GM12878 (cell line): ENCODE data around the gene RBM4. TPM values are rescaled to one million over a fixed set of nuclear protein-coding genes. Genes with fewer than 3 reads are reported as not detected.

Source experiments
- ATAC-seq: fragments of 200-7000 bp; cut with Tn5 transposase; 3 replicates; pipeline ENCODE4 v1.9.1; 2020; ENCODE audit warnings: mild to moderate bottlenecking, moderate library complexity
- BruUV-seq: library from RNA; stranded (reverse); fragments of 400-500 nt; replicated peaks from 2 replicates; lab custom pipeline; 2021; lab: Mats Ljungman, UMichigan
- CTCF ChIA-PET: fragments of 300-600 bp; sonication (Branson Sonifier 250); formaldehyde crosslinking; extraction: SDS; loops from one replicate; lab custom pipeline; 2021; ENCODE audit warnings: inconsistent platforms; lab: Yijun Ruan, JAX
- POLR2A ChIA-PET: fragments of 350-600 bp; formaldehyde crosslinking; extraction: SDS; loops from one replicate; lab custom pipeline; 2021; ENCODE audit warnings: inconsistent platforms; lab: Charles Lee
- RAD21 ChIA-PET: fragments of 300-600 bp; sonication (Branson Sonifier 250); formaldehyde crosslinking; loops from one replicate; lab custom pipeline; 2023; ENCODE audit warnings: antibody characterized with exemption; ENCODE audit not compliant: unreplicated experiment; lab: Charles Lee
- SMC1A ChIA-PET: fragments of 300-600 bp; sonication (Branson Sonifier 250); formaldehyde crosslinking; loops from one replicate; lab custom pipeline; 2023; ENCODE audit not compliant: unreplicated experiment, uncharacterized antibody; lab: Charles Lee
- DNase-seq: peaks from one replicate; pipeline ENCODE4 v3.0.0-alpha.2; 2011; ENCODE audit warnings: low read depth, low spot score
- FAIRE-seq: peaks from 3 replicates; lab custom pipeline; 2011; peaks lifted over from hg19 to GRCh38; lab: Jason Lieb, UNC
- H2AFZ ChIP-seq: 2 replicates; pipeline ENCODE4 v1.6.0; 2011; ENCODE audit warnings: low read depth, low read length, control low read depth; ENCODE audit not compliant: control insufficient read depth
- H3K27ac ChIP-seq: 2 replicates; pipeline ENCODE4 v1.5.1; 2011; ENCODE audit warnings: control low read depth; ENCODE audit not compliant: control insufficient read depth, insufficient read depth
- H3K27me3 ChIP-seq, 2 experiments: replicated peaks in 1 of 2; 2 replicates each; pipeline versions ENCODE4 v1.6.0 to v1.6.1; 2011; ENCODE audit warnings: low read length in 1 of 2; ENCODE audit not compliant: control insufficient read depth in 2 of 2, insufficient read depth in 2 of 2
- H3K36me3 ChIP-seq, 2 experiments: 2 replicates each; pipeline ENCODE4 v1.5.1; 2011; ENCODE audit warnings: low read length in 1 of 2; ENCODE audit not compliant: control insufficient read depth in 2 of 2, insufficient read depth in 2 of 2
- H3K4me1 ChIP-seq: 2 replicates; pipeline ENCODE4 v1.6.1; 2011; ENCODE audit warnings: mild to moderate bottlenecking, low read length, moderate library complexity, mixed read lengths; ENCODE audit not compliant: control insufficient read depth, insufficient read depth
- H3K4me2 ChIP-seq: 2 replicates; pipeline ENCODE4 v1.6.0; 2011; ENCODE audit warnings: control low read depth; ENCODE audit not compliant: control insufficient read depth, insufficient read depth
- H3K4me3 ChIP-seq: fragments of 200-600 bp; sonication (generic); 2 replicates; pipeline ENCODE4 v1.5.1; 2016
- H3K79me2 ChIP-seq: 2 replicates; pipeline ENCODE4 v1.6.0; 2011; ENCODE audit warnings: low read length; ENCODE audit not compliant: control insufficient read depth, insufficient read depth
- H3K9ac ChIP-seq: 2 replicates; pipeline ENCODE4 v1.8.0; 2011; ENCODE audit warnings: low read length, control low read depth, mixed read lengths; ENCODE audit not compliant: control insufficient read depth, insufficient read depth
- H3K9me3 ChIP-seq: replicated peaks from 3 replicates; pipeline ENCODE4 v1.5.1; 2011; ENCODE audit warnings: mild to moderate bottlenecking, low read length; ENCODE audit not compliant: control insufficient read depth, insufficient read depth
- H4K20me1 ChIP-seq: 2 replicates; pipeline ENCODE4 v1.6.0; 2011; ENCODE audit not compliant: control insufficient read depth, insufficient read depth
- BCL11A ChIP-seq: IDR thresholded peaks from 2 replicates; pipeline ENCODE4 v1.6.1; 2011; ENCODE audit warnings: low read depth, low read length
- BCLAF1 ChIP-seq: fragments of 450-650 bp; IDR thresholded peaks from 2 replicates; pipeline ENCODE4 v1.6.1; 2017; ENCODE audit warnings: antibody characterized with exemption, mild to moderate bottlenecking, moderate library complexity
- CEBPB ChIP-seq, 2 experiments: fragments of 150-350 bp in 1 of 2; IDR thresholded peaks; 2 replicates each; pipeline ENCODE4 v1.6.1; 2012 to 2014; ENCODE audit warnings: low read depth in 2 of 2, low read length in 2 of 2, borderline replicate concordance in 1 of 2, inconsistent platforms in 1 of 2
- FOXM1 ChIP-seq: IDR thresholded peaks from 2 replicates; pipeline ENCODE4 v1.6.1; 2012; ENCODE audit warnings: low read depth, mild to moderate bottlenecking, inconsistent platforms, low read length, moderate library complexity
- HDAC6 ChIP-seq: fragments of 200-600 bp; sonication (generic); IDR thresholded peaks from one replicate; pipeline ENCODE4 v1.8.0; 2017; ENCODE audit warnings: antibody characterized with exemption; ENCODE audit not compliant: unreplicated experiment
- JUNB ChIP-seq: IDR thresholded peaks from 2 replicates; pipeline ENCODE4 v1.6.1; 2016; ENCODE audit warnings: antibody characterized with exemption, mild to moderate bottlenecking
- JUND ChIP-seq: IDR thresholded peaks from 2 replicates; pipeline ENCODE4 v1.6.1; 2012; ENCODE audit warnings: low read depth, mild to moderate bottlenecking, low read length, improper control_type of control experiment, moderate library complexity
- PAX8 ChIP-seq: fragments of 450-650 bp; IDR thresholded peaks from 2 replicates; pipeline ENCODE4 v1.6.1; 2017; ENCODE audit warnings: mild to moderate bottlenecking, moderate library complexity
- ZBTB40 ChIP-seq: fragments of 450-650 bp; IDR thresholded peaks from 2 replicates; pipeline ENCODE4 v1.6.1; 2016; ENCODE audit warnings: mild to moderate bottlenecking, moderate library complexity, borderline replicate concordance
- WGBS: methylation state at CpG from one replicate; pipeline ENCODE4 v1.1.6; 2016; ENCODE audit warnings: low lambda C conversion rate; ENCODE audit not compliant: insufficient replicate concordance, insufficient coverage; ENCODE audit errors: missing lambda C conversion rate; 5-methylcytosine and 5-hydroxymethylcytosine counted together
- in situ Hi-C: fragments of 300-500 bp; cut with MboI; formaldehyde crosslinking; loops from 9 replicates; pipeline ENCODE4 v1.14.3; 2018; ENCODE audit warnings: mixed read lengths
- intact Hi-C: fragments of 100-400 bp; cut with micrococcal nuclease; formaldehyde crosslinking; loops from one replicate; pipeline ENCODE4 v1.14.2; 2022; ENCODE audit not compliant: unreplicated experiment
- polyA plus RNA-seq, 11 experiments: library from polyadenylated mRNA; depleted of rRNA in 4 of 11; unstranded in 6 of 11; stranded (reverse) in 5 of 11; fragments of >200 nt; fragmentation: Nextera tagmentation in 4 of 11; fragmentation: Illumina TruSeq in 1 of 11; extraction: Ambion mirVana in 4 of 11; extraction: Trizol in 1 of 11; gene quantifications; 1 replicate in 1 of 11; 2 replicates in 10 of 11; pipeline versions ENCODE4 v1.2.1 to v1.2.3, GENCODE V29; 2011 to 2016; ENCODE audit warnings: inconsistent platforms in 2 of 11, missing spikeins in 2 of 11, low read depth in 1 of 11
- total RNA-seq, 4 experiments: library from RNA; depleted of rRNA in 3 of 4; stranded (reverse); fragments of >200 nt in 3 of 4; fragmentation: Illumina TruSeq in 1 of 4; extraction: Trizol in 1 of 4; gene quantifications; 2 replicates each; pipeline versions ENCODE4 v1.2.1 to v1.2.3, GENCODE V29; 2013 to 2021

The RBM4 gene
- total and polyA plus RNA-seq, 10 of the 15 experiments (the other 5 are each of a cell fraction or from before 2014, with no cell fraction given) = 105 to 224 (median 138) TPM

- Histone ChIP-seq H3K79me2 (no peaks in the 10 kb centered on the region), H3K9me3 (no peaks in the 10 kb centered on the region), H3K4me3 (no peak overlapping the region), H3K27ac (no peak overlapping the region), H3K4me2 (no peak overlapping the region), H3K27me3 (no peaks in the 10 kb centered on the region; a peak in 1 of 4 replicates), H3K36me3 (no peaks in the 10 kb centered on the region), H3K4me1 (no peaks in the 10 kb centered on the region), H4K20me1 (no peaks in the 10 kb centered on the region), H3K9ac (no peak overlapping the region), H2AFZ (no peak overlapping the region)
- intact Hi-C loops = no loop called here
- no TSS peak for BruUV-seq
- no peak for ATAC-seq
- WGBS = 49% methylated on average over 28 of the region's 28 CpGs
- RAD21 ChIA-PET = interaction anchor here (0.6 kb wide), 1 partner anchor 267 kb away, joined by 3 read pairs; no protein-coding TSS in a partner anchor
- TF ChIP-seq JUND = no peak
- TF ChIP-seq FOXM1 = no peak
- TF ChIP-seq HDAC6 = no peak
- TF ChIP-seq BCL11A = no peak
- no peak for TF ChIP-seq PAX8
- TF ChIP-seq ZBTB40 = no peak
- no peak for TF ChIP-seq JUNB
- no peak for TF ChIP-seq BCLAF1
- no peak for TF ChIP-seq CEBPB (IDR thresholded peaks at IDR 0.05; ENCODE audit: borderline replicate concordance in 1 of 2, low read depth in 2 of 2, low read length in 2 of 2)
- DNase-seq = no peak
- CTCF ChIA-PET = interaction anchor here (1.1 to 2.8 kb wide), 3 partner anchors 10 to 259 kb away, joined by 3 to 6 read pairs (median 3); no protein-coding TSS in a partner anchor
- in situ Hi-C loops = no loop called here
- FAIRE-seq = no peak
- POLR2A ChIA-PET = interaction anchor here (0.6 kb wide), 1 partner anchor 183 kb away, joined by 6 read pairs; no protein-coding TSS in a partner anchor
- SMC1A ChIA-PET = no interaction called here
These were observed 50.3 kb downstream of the RBM4 start for GRCh38 chr11:66688561-66689534.
